Left kidney (tissue), 2 donors: ENCODE results near the gene C1QTNF12. TPM values are rescaled to one million over a fixed set of nuclear protein-coding genes. Genes with fewer than 3 reads are reported as not detected.
"Not testable (repeated sequence)": the region's sequence is repeated elsewhere in the genome, so short reads cannot be mapped to it uniquely, and the experiment has no call there.

ENCODE experiments used
- DNase-seq: peaks from one replicate; pipeline ENCODE4 v3.0.0-alpha.2; 2013
- polyA plus RNA-seq: library from polyadenylated mRNA; unstranded; fragments of 120-200 nt; gene quantifications from one replicate; pipeline ENCODE4 v1.2.1, GENCODE V29; 2013; ENCODE audit not compliant: insufficient read length

The C1QTNF12 gene
- polyA plus RNA-seq, 1 donor: 8.2 TPM

GRCh38 chr1:1199961-1200875 lies 46.3 kb downstream of the C1QTNF12 start:
- DNase-seq: no peak

GRCh38 chr1:1199141-1199960 lies 47.2 kb downstream of the C1QTNF12 start:
- no peak for DNase-seq

GRCh38 chr1:1198423-1199140 lies 47.9 kb downstream of the C1QTNF12 start:
- DNase-seq: no peak

DNA sequence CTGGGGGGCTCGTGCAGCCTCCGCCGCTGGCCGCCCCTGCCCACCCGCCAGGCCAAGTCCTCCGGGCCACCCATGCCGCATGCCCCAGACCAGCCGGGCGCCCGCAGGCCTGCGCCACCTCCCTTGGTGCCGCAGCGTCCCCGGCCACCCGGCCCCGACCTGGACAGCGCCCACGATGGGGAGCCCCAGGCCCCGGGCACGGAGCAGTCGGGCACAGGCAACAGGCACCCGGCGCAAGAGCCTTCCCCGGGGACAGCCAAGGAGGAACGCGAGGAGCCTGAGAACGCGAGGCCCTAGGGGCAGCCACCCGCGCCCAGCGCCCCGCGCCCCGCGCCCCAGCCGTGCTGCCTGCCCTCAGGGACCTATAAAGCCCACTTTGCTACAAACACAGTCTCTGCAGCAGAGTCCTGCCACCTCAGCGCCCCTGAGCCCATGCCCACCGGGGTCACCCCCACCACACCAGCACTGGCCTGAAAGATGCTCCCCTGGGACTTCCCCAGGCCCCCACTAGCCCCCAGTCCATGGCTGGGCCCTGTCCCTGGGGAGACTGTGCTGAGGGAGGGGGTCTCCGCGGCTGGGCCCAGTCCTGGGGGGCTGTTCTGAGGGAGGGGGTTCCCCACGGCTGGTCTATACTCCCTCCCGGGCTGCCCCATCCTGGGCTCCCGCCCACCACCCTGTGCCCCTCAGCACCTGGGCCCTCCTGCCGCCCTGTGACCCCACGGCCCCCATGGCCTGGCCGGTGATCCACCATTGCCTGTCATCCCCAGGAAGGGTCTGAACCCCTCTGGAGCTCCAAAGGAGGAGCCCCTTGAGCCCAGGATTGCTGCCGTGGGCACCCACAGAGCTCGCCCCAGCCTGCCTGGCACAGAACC lies 48.7 kb downstream of the C1QTNF12 start:
- no peak for DNase-seq

DNA sequence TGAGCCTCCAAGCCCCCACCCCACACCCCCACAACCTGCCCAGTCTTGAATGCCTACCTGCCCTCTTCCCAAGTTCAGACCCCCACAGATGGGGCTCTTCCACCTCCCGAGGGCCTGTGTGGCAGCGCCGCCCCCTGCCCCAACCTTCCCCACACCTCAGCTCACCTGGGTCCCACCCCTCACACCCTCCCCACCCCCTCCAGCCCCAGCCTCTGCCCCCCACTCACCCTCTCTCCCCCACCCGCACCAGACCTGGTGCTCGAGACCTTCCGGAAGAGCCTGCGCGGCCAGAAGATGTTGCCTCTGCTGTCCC lies 49.4 kb downstream of the C1QTNF12 start:
- no peak for DNase-seq

GRCh38 chr1:1196431-1197187 lies 49.9 kb downstream of the C1QTNF12 start:
- DNase-seq: no peak

DNA sequence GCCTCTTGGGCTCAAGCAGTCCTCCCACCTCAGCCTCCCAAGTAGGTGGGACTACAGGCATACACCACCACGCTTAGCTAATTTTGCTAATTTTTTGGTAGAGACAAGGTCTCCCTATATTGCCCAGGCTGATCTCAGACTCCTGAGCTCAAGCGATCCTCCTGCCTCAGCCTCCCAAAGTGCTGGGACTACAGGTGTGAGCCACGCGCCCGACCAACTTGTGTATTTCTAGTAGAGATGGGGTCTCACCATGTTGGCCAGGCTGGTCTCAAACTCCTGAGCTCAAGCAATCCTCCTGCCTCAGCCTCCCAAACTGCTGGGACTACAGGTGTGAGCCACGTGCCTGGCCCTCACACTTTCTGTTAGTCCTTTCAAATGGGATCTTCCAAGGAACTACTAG lies 50.8 kb downstream of the C1QTNF12 start:
- not testable (repeated sequence) for DNase-seq

DNA sequence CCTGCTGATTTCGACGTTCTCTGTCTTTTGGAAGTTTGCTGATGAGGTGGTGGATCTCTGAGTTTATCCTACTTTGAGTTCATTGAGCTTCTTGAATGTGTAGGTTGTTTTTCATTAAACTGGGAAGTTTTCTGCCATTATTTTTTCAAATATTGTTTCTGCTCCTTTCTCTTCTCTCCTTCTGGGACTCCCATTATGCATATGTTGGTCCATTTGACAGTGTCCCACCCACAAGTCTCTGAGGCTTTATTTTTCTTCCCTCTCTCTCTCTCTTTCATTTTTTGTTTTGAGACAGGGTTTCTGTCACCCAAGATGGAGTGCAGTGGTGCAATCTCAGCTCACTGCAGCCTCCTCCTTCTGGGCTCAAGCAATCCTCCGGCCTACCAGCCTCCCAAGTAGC lies 51.8 kb downstream of the C1QTNF12 start:
- no peak for DNase-seq

Other genes starting within 250 kb of the C1QTNF12 start
- 13.8 TPM for gene HES4, start 246.6 kb downstream of the C1QTNF12 start, polyA plus RNA-seq
- gene ISG15, start 233.2 kb downstream of the C1QTNF12 start, polyA plus RNA-seq: 9.4 TPM
- 223 TPM for gene AGRN, start 226.6 kb downstream of the C1QTNF12 start, polyA plus RNA-seq
- gene RNF223, start 172.4 kb downstream of the C1QTNF12 start, polyA plus RNA-seq: 0.32 TPM
- gene C1orf159, start 130.6 kb downstream of the C1QTNF12 start, polyA plus RNA-seq: 9.4 TPM
- gene TTLL10, start 72.8 kb downstream of the C1QTNF12 start, polyA plus RNA-seq: 0.98 TPM
- 0.38 TPM for gene TNFRSF18, start 40.1 kb downstream of the C1QTNF12 start, polyA plus RNA-seq
- gene TNFRSF4, start 32.6 kb downstream of the C1QTNF12 start, polyA plus RNA-seq: 1.0 TPM
- gene SDF4, start 14.7 kb downstream of the C1QTNF12 start, polyA plus RNA-seq: 109 TPM
- gene B3GALT6, start 14.5 kb downstream of the C1QTNF12 start, polyA plus RNA-seq: 19.0 TPM
- gene UBE2J2, start 27.1 kb upstream of the C1QTNF12 start, polyA plus RNA-seq: 55.7 TPM
- gene SCNN1D, start 33.7 kb upstream of the C1QTNF12 start, polyA plus RNA-seq: 4.9 TPM
- gene ACAP3, start 61.2 kb upstream of the C1QTNF12 start, polyA plus RNA-seq: 25.2 TPM
- gene PUSL1, start 61.9 kb upstream of the C1QTNF12 start, polyA plus RNA-seq: 6.9 TPM
- gene INTS11, start 77.9 kb upstream of the C1QTNF12 start, polyA plus RNA-seq: 119 TPM
- 10.8 TPM for gene CPTP, start 78.1 kb upstream of the C1QTNF12 start, polyA plus RNA-seq
- gene TAS1R3, start 84.6 kb upstream of the C1QTNF12 start, polyA plus RNA-seq: 0.37 TPM
- gene DVL1, start 102.7 kb upstream of the C1QTNF12 start, polyA plus RNA-seq: 22.0 TPM
- gene MXRA8, start 111.8 kb upstream of the C1QTNF12 start, polyA plus RNA-seq: 147 TPM
- 50.6 TPM for gene AURKAIP1, start 128.5 kb upstream of the C1QTNF12 start, polyA plus RNA-seq
- gene CCNL2, start 152.6 kb upstream of the C1QTNF12 start, polyA plus RNA-seq: 353 TPM
- 111 TPM for gene MRPL20, start 160.6 kb upstream of the C1QTNF12 start, polyA plus RNA-seq
- 8.5 TPM for gene ANKRD65, start 174.6 kb upstream of the C1QTNF12 start, polyA plus RNA-seq
- 36.0 TPM for gene VWA1, start 189.0 kb upstream of the C1QTNF12 start, polyA plus RNA-seq
- gene ATAD3C, start 203.0 kb upstream of the C1QTNF12 start, polyA plus RNA-seq: 1.7 TPM
- 19.5 TPM for gene ATAD3B, start 225.0 kb upstream of the C1QTNF12 start, polyA plus RNA-seq